Left lung (tissue), 10 donors: ENCODE measurements around the gene TRRAP. TPM values are rescaled to one million over a fixed set of nuclear protein-coding genes. Genes with fewer than 3 reads are reported as not detected.
"Not testable (repeated sequence)": the region's sequence is repeated elsewhere in the genome, so short reads cannot be mapped to it uniquely, and the experiment has no call there.

ENCODE experiments used
- ATAC-seq: fragments of 200-7000 bp; cut with Tn5 transposase; one replicate; pipeline ENCODE4 v1.9.1; 2020; ENCODE audit warnings: moderate library complexity
- DNase-seq, 4 donors: peaks; one replicate each; pipeline ENCODE4 v3.0.0-alpha.2; 2013 to 2020
- H3K27ac ChIP-seq, 2 donors: fragments of 200-600 bp; sonication (generic) in 1 of 2; one replicate each; pipeline versions ENCODE4 v1.5.0 to v1.8.0; 2020 to 2021
- H3K27me3 ChIP-seq, 2 donors: fragments of 200-600 bp; sonication (generic) in 1 of 2; one replicate each; pipeline versions ENCODE4 v1.5.0 to v1.8.0; 2020 to 2021
- H3K36me3 ChIP-seq, 2 donors: fragments of 200-600 bp; sonication (generic) in 1 of 2; one replicate each; pipeline versions ENCODE4 v1.5.0 to v1.8.0; 2020 to 2021
- H3K4me1 ChIP-seq, 2 donors: fragments of 200-600 bp; one replicate each; pipeline ENCODE4 v1.8.0; 2021
- H3K4me3 ChIP-seq, 2 donors: fragments of 200-600 bp; sonication (generic) in 1 of 2; one replicate each; pipeline versions ENCODE4 v1.5.0 to v1.8.0; 2020 to 2021; ENCODE audit warnings: mild to moderate bottlenecking in 1 of 2
- H3K9me3 ChIP-seq, 2 donors: fragments of 200-600 bp; sonication (generic) in 1 of 2; one replicate each; pipeline versions ENCODE4 v1.5.0 to v1.8.0; 2020 to 2021
- CTCF ChIP-seq, 2 donors: fragments of 200-600 bp; sonication (generic) in 1 of 2; IDR thresholded peaks; one replicate each; pipeline versions ENCODE4 v1.5.0 to v1.8.0; 2021; ENCODE audit warnings: antibody characterized with exemption in 2 of 2
- intact Hi-C, 2 donors: fragments of 100-400 bp; cut with DNase I; formaldehyde crosslinking; loops; one replicate each; pipeline versions ENCODE4 v1.11.2 to v1.14.2; 2022
- polyA plus RNA-seq, 6 donors: library from polyadenylated mRNA; unstranded; fragments of 120-200 nt; gene quantifications; one replicate each; pipeline ENCODE4 v1.2.1, GENCODE V29; 2013; ENCODE audit not compliant: insufficient read length in 6 of 6
- total RNA-seq, 2 donors: library from RNA; stranded (reverse); fragmentation: NEBNext Ultra II Directional; extraction: Animal tissue kit (Norgen Biotek cat#: 25700); gene quantifications; one replicate each; pipeline ENCODE4 v1.2.1, GENCODE V29; 2021
- donor health status: DM: no; HTN: yes; CAD: no.
- donor health status: DM: no; HTN: no; CAD: no.

TRRAP gene
- total and polyA plus RNA-seq, 8 donors = 32.5 to 40.5 (median 38.2) TPM

- peak; percentile 32 to 87 (median 57) for DNase-seq
These were observed 36.9 kb upstream of the TRRAP start for GRCh38 chr7:98841179-98841997.

GRCh38 chr7:98842552-98842951, 35.8 kb upstream of the TRRAP start:
- not testable (repeated sequence) for H3K4me3 ChIP-seq, H3K36me3 ChIP-seq, DNase-seq, ATAC-seq, H3K4me1 ChIP-seq, H3K27ac ChIP-seq, H3K9me3 ChIP-seq
- H3K27me3 ChIP-seq = peaks cover 0 to 28% of the 10 kb centered on the region in 2 donors
- intact Hi-C loops = loop anchor here in 1 of 2 donors (5.0 kb wide), 1 partner anchor 410 kb away; no protein-coding TSS in a partner anchor

More at GRCh38 chr7:98841179-98841997, 36.9 kb upstream of the TRRAP start:
- peak; percentile 91 to 92 for TF ChIP-seq CTCF (IDR thresholded peaks at IDR 0.05)
- Histone ChIP-seq H3K27ac (no peak overlapping the region), H3K27me3 (peaks cover 0 to 39% of the 10 kb centered on the region in 2 donors), H3K36me3 (no peaks in the 10 kb centered on the region), H3K9me3 (no peaks in the 10 kb centered on the region), H3K4me3 (no peak overlapping the region), H3K4me1 (peaks cover 4% of the 10 kb centered on the region in 2 donors)
- peak; percentile 95 for ATAC-seq
- intact Hi-C loops = loop anchor here in 1 of 2 donors (5.0 kb wide), 1 partner anchor 409 kb away; no protein-coding TSS in a partner anchor

GRCh38 chr7:98848918-98849317, 29.4 kb upstream of the TRRAP start:
- no peak for ATAC-seq
- intact Hi-C loops = no loop called here
- Histone ChIP-seq H3K27me3 (no peaks in the 10 kb centered on the region), H3K9me3 (peaks cover 0 to 18% of the 10 kb centered on the region in 2 donors), H3K27ac (no peak overlapping the region), H3K4me3 (no peak overlapping the region), H3K4me1 (no peaks in the 10 kb centered on the region), H3K36me3 (no peaks in the 10 kb centered on the region)
- DNase-seq = no peak
- TF ChIP-seq CTCF (IDR thresholded peaks at IDR 0.05) = no peak

GRCh38 chr7:98852826-98853225, 25.5 kb upstream of the TRRAP start:
- no peak overlapping the region for H3K27ac ChIP-seq
- H3K36me3 ChIP-seq = no peaks in the 10 kb centered on the region
- H3K4me1 ChIP-seq = no peaks in the 10 kb centered on the region
- H3K9me3 ChIP-seq = peaks cover 0 to 18% of the 10 kb centered on the region in 2 donors
- DNase-seq = no peak
- intact Hi-C loops = loop anchor here in 1 of 2 donors (10.0 kb wide), 1 partner anchor 58 kb away; no protein-coding TSS in a partner anchor
- no peak for ATAC-seq
- no peak for TF ChIP-seq CTCF (IDR thresholded peaks at IDR 0.05)
- no peak overlapping the region for H3K4me3 ChIP-seq
- H3K27me3 ChIP-seq = peaks cover 0 to 6% of the 10 kb centered on the region in 2 donors

- Histone ChIP-seq H3K4me1 (no peaks in the 10 kb centered on the region), H3K27ac (no peak overlapping the region), H3K9me3 (no peaks in the 10 kb centered on the region), H3K36me3 (no peaks in the 10 kb centered on the region), H3K27me3 (peaks cover 0 to 6% of the 10 kb centered on the region in 2 donors), H3K4me3 (no peak overlapping the region)
- ATAC-seq (no peak), DNase-seq (peak in 1 of 4 donors; percentile 77)
- TF ChIP-seq CTCF (IDR thresholded peaks at IDR 0.05) = no peak
- intact Hi-C loops = loop anchor here in 1 of 2 donors (10.0 kb wide), 1 partner anchor 61 kb away; no protein-coding TSS in a partner anchor
These were observed 22.5 kb upstream of the TRRAP start for GRCh38 chr7:98855610-98856422.
